Keratinocyte (primary cell): ENCODE measurements around the gene FAM53B. TPM values are rescaled to one million over a fixed set of nuclear protein-coding genes. Genes with fewer than 3 reads are reported as not detected.

Source experiments
- DNase-seq: peaks from one replicate; pipeline ENCODE4 v3.0.0-alpha.2; 2011; ENCODE audit warnings: low read depth, missing footprints, low spot score
- FAIRE-seq: peaks from 2 replicates; lab custom pipeline; 2011; peaks lifted over from hg19 to GRCh38; lab: Jason Lieb, UNC
- H2AFZ ChIP-seq: 2 replicates; pipeline ENCODE4 v1.6.0; 2012; ENCODE audit warnings: low read length, control low read depth, inconsistent platforms; ENCODE audit not compliant: control insufficient read depth
- H3K27ac ChIP-seq: 2 replicates; pipeline ENCODE4 v1.5.1; 2011; ENCODE audit warnings: low read length; ENCODE audit not compliant: control insufficient read depth, insufficient read depth
- H3K27me3 ChIP-seq: 3 replicates; pipeline ENCODE4 v1.6.0; 2011; ENCODE audit warnings: low read length; ENCODE audit not compliant: control insufficient read depth, insufficient read depth; ENCODE audit errors: extremely low read depth
- H3K36me3 ChIP-seq, 2 experiments: 2 replicates in 1 of 2; 3 replicates in 1 of 2; pipeline ENCODE4 v1.5.1; 2011; ENCODE audit warnings: low read length in 2 of 2, mild to moderate bottlenecking in 1 of 2; ENCODE audit not compliant: control insufficient read depth in 2 of 2, insufficient read depth in 2 of 2; ENCODE audit errors: extremely low read depth in 1 of 2
- H3K4me1 ChIP-seq: 3 replicates; pipeline ENCODE4 v1.5.1; 2011; ENCODE audit warnings: low read length; ENCODE audit not compliant: control insufficient read depth, insufficient read depth; ENCODE audit errors: extremely low read depth
- H3K4me2 ChIP-seq: 3 replicates; pipeline ENCODE4 v1.6.0; 2011; ENCODE audit warnings: low read depth, low read length; ENCODE audit not compliant: control insufficient read depth, insufficient read depth; ENCODE audit errors: extremely low read depth
- H3K4me3 ChIP-seq, 3 experiments: fragments of 200-600 bp in 1 of 3; sonication (generic) in 1 of 3; 2 replicates in 2 of 3; 3 replicates in 1 of 3; pipeline ENCODE4 v1.5.1; 2011 to 2016; ENCODE audit warnings: low read length in 3 of 3, mild to moderate bottlenecking in 3 of 3, control low read depth in 2 of 3, inconsistent platforms in 1 of 3, low read depth in 1 of 3, mixed read lengths in 1 of 3, mixed run types in 1 of 3, moderate library complexity in 1 of 3; ENCODE audit not compliant: control insufficient read depth in 2 of 3, insufficient read depth in 2 of 3; ENCODE audit errors: extremely low read depth in 1 of 3
- H3K79me2 ChIP-seq: 2 replicates; pipeline ENCODE4 v1.6.0; 2012; ENCODE audit warnings: low read length; ENCODE audit not compliant: control insufficient read depth, insufficient read depth
- H3K9ac ChIP-seq: 3 replicates; pipeline ENCODE4 v1.6.0; 2011; ENCODE audit warnings: low read length; ENCODE audit not compliant: control insufficient read depth, insufficient read depth; ENCODE audit errors: extremely low read depth
- H3K9me1 ChIP-seq: 3 replicates; pipeline ENCODE4 v1.6.0; 2011; ENCODE audit warnings: low read length; ENCODE audit not compliant: control insufficient read depth, insufficient read depth; ENCODE audit errors: extremely low read depth
- H3K9me3 ChIP-seq: 2 replicates; pipeline ENCODE4 v1.5.1; 2012; ENCODE audit warnings: low read depth, low read length; ENCODE audit not compliant: control insufficient read depth
- H4K20me1 ChIP-seq: 3 replicates; pipeline ENCODE4 v1.6.0; 2011; ENCODE audit warnings: low read length; ENCODE audit not compliant: control insufficient read depth, insufficient read depth; ENCODE audit errors: extremely low read depth
- EZH2 ChIP-seq: IDR thresholded peaks from one replicate; pipeline ENCODE4 v1.6.1; 2012; ENCODE audit warnings: inconsistent platforms, mild to moderate bottlenecking, low read length, moderate library complexity
- dilution Hi-C: fragments of 300-500 bp; cut with MboI; formaldehyde crosslinking; loops from one replicate; pipeline ENCODE4 v1.7.0; 2020; ENCODE audit warnings: low sequenced_read_pairs; ENCODE audit not compliant: extremely low pct_ligation_motif_present
- polyA plus RNA-seq, 5 experiments: library from polyadenylated mRNA; depleted of rRNA in 3 of 5; stranded (reverse) in 3 of 5; stranded (forward) in 1 of 5; unstranded in 1 of 5; fragments of >200 nt; gene quantifications; 1 replicate in 1 of 5; 2 replicates in 3 of 5; 3 replicates in 1 of 5; pipeline versions ENCODE4 v1.2.1 to v1.2.3, GENCODE V29; 2011 to 2012; ENCODE audit warnings: missing spikeins in 2 of 5, low read depth in 1 of 5, low replicate concordance in 1 of 5
- TF ChIP-seq, protein P1 (sequence below), 3 experiments: IDR thresholded peaks in 1 of 3; conservative IDR thresholded peaks in 1 of 3; optimal IDR thresholded peaks in 1 of 3; 2 replicates in 2 of 3; 3 replicates in 1 of 3; pipeline versions ENCODE3 to v1.5.1; 2011; ENCODE audit warnings: low read length in 3 of 3, mild to moderate bottlenecking in 3 of 3, moderate library complexity in 2 of 3, control low read depth in 1 of 3, inconsistent platforms in 1 of 3; ENCODE audit not compliant: insufficient read depth in 2 of 3; ENCODE audit errors: extremely low read depth in 1 of 3

FAM53B gene
- polyA plus RNA-seq, 1 donor (not counting 4 experiments of a cell fraction or from before 2014, with no cell fraction given) = 8.6 TPM

DNA sequence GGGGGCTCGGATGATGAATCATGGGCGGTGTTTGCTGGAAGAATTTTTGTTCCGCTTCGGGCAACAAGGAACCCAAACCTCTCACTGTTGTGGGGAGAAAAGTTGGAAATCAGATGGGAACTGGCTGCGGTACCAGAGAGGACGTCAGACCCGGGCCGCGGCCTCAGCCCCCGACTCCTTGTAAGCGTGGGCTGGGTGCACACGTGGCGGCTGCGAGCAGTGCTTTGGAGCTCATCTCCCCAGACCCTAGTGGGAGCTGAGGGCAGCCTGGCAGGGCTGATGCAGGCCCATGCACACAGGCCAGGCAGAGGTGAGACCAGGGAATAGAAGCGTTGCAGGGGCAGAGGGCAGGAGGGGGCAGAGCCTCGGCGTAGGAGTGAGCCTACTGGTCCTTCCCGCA, 136.5 kb downstream of the FAM53B start:
- DNase-seq (no peak), FAIRE-seq (no peak)
- Histone ChIP-seq H3K9me3 (no peaks in the 10 kb centered on the region), H3K9ac (no peak overlapping the region), H3K9me1 (no peaks in the 10 kb centered on the region), H4K20me1 (no peaks in the 10 kb centered on the region), H3K36me3 (no peaks in the 10 kb centered on the region), H3K4me2 (no peak overlapping the region), H3K27ac (no peak overlapping the region), H3K79me2 (no peaks in the 10 kb centered on the region), H3K4me1 (no peaks in the 10 kb centered on the region), H3K27me3 (peaks cover 4% of the 10 kb centered on the region), H3K4me3 (no peak overlapping the region), H2AFZ (no peak overlapping the region)
- TF ChIP-seq, protein P1, sequence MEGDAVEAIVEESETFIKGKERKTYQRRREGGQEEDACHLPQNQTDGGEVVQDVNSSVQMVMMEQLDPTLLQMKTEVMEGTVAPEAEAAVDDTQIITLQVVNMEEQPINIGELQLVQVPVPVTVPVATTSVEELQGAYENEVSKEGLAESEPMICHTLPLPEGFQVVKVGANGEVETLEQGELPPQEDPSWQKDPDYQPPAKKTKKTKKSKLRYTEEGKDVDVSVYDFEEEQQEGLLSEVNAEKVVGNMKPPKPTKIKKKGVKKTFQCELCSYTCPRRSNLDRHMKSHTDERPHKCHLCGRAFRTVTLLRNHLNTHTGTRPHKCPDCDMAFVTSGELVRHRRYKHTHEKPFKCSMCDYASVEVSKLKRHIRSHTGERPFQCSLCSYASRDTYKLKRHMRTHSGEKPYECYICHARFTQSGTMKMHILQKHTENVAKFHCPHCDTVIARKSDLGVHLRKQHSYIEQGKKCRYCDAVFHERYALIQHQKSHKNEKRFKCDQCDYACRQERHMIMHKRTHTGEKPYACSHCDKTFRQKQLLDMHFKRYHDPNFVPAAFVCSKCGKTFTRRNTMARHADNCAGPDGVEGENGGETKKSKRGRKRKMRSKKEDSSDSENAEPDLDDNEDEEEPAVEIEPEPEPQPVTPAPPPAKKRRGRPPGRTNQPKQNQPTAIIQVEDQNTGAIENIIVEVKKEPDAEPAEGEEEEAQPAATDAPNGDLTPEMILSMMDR (optimal IDR thresholded peaks at IDR 0.05 in 1 of 3, IDR thresholded peaks at IDR 0.05 in 1 of 3, conservative IDR thresholded peaks at IDR 0.05 in 1 of 3; ENCODE audit: extremely low read depth in 1 of 3, insufficient read depth in 2 of 3, low read length in 3 of 3) = no peak
- no peak for TF ChIP-seq EZH2
- dilution Hi-C loops = no loop called here

DNA sequence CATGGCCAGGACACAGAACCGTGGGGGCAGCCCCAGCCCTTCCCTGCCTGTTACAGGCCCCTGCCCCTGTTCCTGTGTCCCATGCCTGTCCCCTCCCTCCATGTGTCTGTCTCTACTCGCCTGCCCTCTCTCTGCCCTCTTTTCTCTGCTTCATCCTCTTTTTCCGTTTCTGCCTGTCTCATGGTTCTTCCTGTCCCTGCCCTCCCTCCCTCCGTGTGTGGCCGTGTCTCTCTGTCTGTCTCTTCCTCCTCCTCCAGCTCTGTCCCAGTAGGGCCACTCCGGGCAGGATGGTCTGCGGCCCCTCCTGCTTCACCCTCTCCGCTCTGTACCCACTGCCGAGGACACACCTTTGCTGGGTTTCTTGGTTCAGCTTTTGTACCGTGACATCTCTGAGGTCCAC, 137.4 kb downstream of the FAM53B start:
- Histone ChIP-seq H4K20me1 (no peaks in the 10 kb centered on the region), H3K9me1 (no peaks in the 10 kb centered on the region), H3K27me3 (peaks cover 4% of the 10 kb centered on the region), H3K9ac (no peak overlapping the region), H2AFZ (no peak overlapping the region), H3K9me3 (no peaks in the 10 kb centered on the region), H3K79me2 (no peaks in the 10 kb centered on the region), H3K27ac (no peak overlapping the region), H3K4me3 (no peak overlapping the region), H3K4me2 (no peak overlapping the region), H3K4me1 (no peaks in the 10 kb centered on the region), H3K36me3 (no peaks in the 10 kb centered on the region)
- FAIRE-seq = no peak
- dilution Hi-C loops = no loop called here
- TF ChIP-seq, protein P1 (optimal IDR thresholded peaks at IDR 0.05 in 1 of 3, IDR thresholded peaks at IDR 0.05 in 1 of 3, conservative IDR thresholded peaks at IDR 0.05 in 1 of 3; ENCODE audit: extremely low read depth in 1 of 3, insufficient read depth in 2 of 3, low read length in 3 of 3) = no peak
- no peak for TF ChIP-seq EZH2
- no peak for DNase-seq
